ENCODE results near the gene MRTFA. TPM values are rescaled to one million over a fixed set of nuclear protein-coding genes. Genes with fewer than 3 reads are reported as not detected.

MRTFA gene
- total and polyA plus RNA-seq, 9 of the 15 experiments (the other 6 are each of a cell fraction or from before 2014, with no cell fraction given), result 0.84 to 21.1 (median 3.7) TPM

- 87% methylated on average over 11 of the region's 11 CpGs for WGBS (ENCODE audit: insufficient coverage, low coverage, missing lambda C conversion rate)
- BruUV-seq (replicated peaks), result no TSS peak
Observed at GRCh38 chr22:40416636-40417035, 219.9 kb downstream of the MRTFA start.

More at GRCh38 chr22:40416636-40417035, 219.9 kb downstream of the MRTFA start:
- Histone ChIP-seq H3K79me2 (ENCODE audit: control insufficient read depth, insufficient read depth, low read length) (no peaks in the 10 kb centered on the region), H3K27ac (ENCODE audit: extremely low read depth, low read depth, low read length) (no peak overlapping the region), H3K9ac (ENCODE audit: insufficient read depth in 1 of 2, low read depth in 2 of 2, low read length in 2 of 2) (no peak overlapping the region), H3K9me1 (ENCODE audit: control insufficient read depth, insufficient read depth, low read length) (no peaks in the 10 kb centered on the region), H3K4me2 (ENCODE audit: insufficient read depth, low read length) (no peak overlapping the region), H2AFZ (ENCODE audit: low read depth, low read length) (no peak overlapping the region), H3K36me3 (ENCODE audit: control insufficient read depth, insufficient read depth, low read length) (peaks cover 24% of the 10 kb centered on the region; the same call in 1 of the 3 replicates), H3K4me1 (replicated peaks in 1 of 2; ENCODE audit: control insufficient read depth in 2 of 2, insufficient read depth in 2 of 2, low read length in 2 of 2) (no peaks in the 10 kb centered on the region; a peak in 2 of 5 replicates), H3K27me3 (ENCODE audit: control insufficient read depth in 2 of 2, insufficient read depth in 2 of 2, low read length in 2 of 2) (no peaks in the 10 kb centered on the region), H4K20me1 (replicated peaks; ENCODE audit: control insufficient read depth, insufficient read depth, low read length) (no peaks in the 10 kb centered on the region), H3K9me3 (replicated peaks; ENCODE audit: control insufficient read depth, insufficient read depth, low read depth, low read length) (no peaks in the 10 kb centered on the region), H3K4me3 (no peak overlapping the region)
- in situ Hi-C loops (cut with MboI) (no loop called here), intact Hi-C loops (cut with micrococcal nuclease) (no loop called here)
- ChIA-PET POLR2A (interaction anchor here (0.6 kb wide), 1 partner anchor 13 kb away, joined by 3 read pairs; no protein-coding TSS in a partner anchor), CTCF (ENCODE audit: low intra/inter-chr PET ratio) (no interaction called here)
- ATAC-seq (no peak), FAIRE-seq (no peak), DNase-seq (ENCODE audit: extremely low read depth in 1 of 4, low spot score in 3 of 4) (no peak)
- TF ChIP-seq ZSCAN29 (IDR thresholded peaks at IDR 0.05) (no peak), RBM14 (IDR thresholded peaks at IDR 0.05; ENCODE audit: borderline replicate concordance, insufficient read depth, low read depth, low read length) (no peak), MCM3 (IDR thresholded peaks at IDR 0.05) (no peak), CREB5 (CRISPR knock-in tag; IDR thresholded peaks at IDR 0.05) (no peak), KAT2B (IDR thresholded peaks at IDR 0.05; ENCODE audit: low read depth, low read length) (no peak), KHSRP (IDR thresholded peaks at IDR 0.05) (no peak), SMARCA5 (IDR thresholded peaks at IDR 0.05) (no peak), ZNF354B (CRISPR knock-in tag; IDR thresholded peaks at IDR 0.05) (no peak), MCM2 (IDR thresholded peaks at IDR 0.05; ENCODE audit: low read depth) (no peak), ZNF384 (IDR thresholded peaks at IDR 0.05; ENCODE audit: low read depth, low read length) (no peak), MECOM (CRISPR knock-in tag; IDR thresholded peaks at IDR 0.05) (no peak), CAMTA2 (CRISPR knock-in tag; conservative IDR thresholded peaks at IDR 0.05) (no peak), SMARCA4 (IDR thresholded peaks at IDR 0.05) (no peak), SMARCE1 (IDR thresholded peaks at IDR 0.05) (no peak), BHLHE40 (IDR thresholded peaks at IDR 0.05; ENCODE audit: low read length) (no peak)
